CD4-positive, alpha-beta T cell treated with Interleukin-17A for 4 hours (primary cell): ENCODE results near the gene DBNDD1.
A peak's percentile ranks its signal among the peaks of the same experiment; 100 is the strongest.
"Not testable (repeated sequence)": the region's sequence is repeated elsewhere in the genome, so short reads cannot be mapped to it uniquely, and the experiment has no call there.

ENCODE experiments used
- DNase-seq: peaks from one replicate; pipeline ENCODE4 v3.0.0-alpha.2; 2020; ENCODE audit warnings: mixed read lengths

The DBNDD1 gene

DNA sequence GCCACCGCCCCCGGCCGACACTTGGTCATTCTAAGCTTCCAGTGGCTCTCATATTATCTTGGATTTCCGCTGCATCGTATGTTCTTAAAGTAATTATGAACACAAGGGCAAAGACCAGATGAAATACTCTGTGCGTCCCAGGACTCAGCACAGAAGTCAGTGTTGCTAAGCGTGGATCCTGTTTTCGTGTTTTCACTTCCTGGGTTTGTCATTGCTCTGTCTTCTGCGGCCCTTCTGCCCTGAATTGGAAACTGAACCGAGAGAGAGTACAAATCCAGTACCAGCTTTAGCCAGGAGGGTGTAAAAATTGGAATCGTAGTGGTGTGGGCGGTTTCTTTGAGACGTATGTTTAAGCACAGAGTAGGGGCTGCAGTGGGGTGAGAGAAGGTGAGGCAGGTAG lies 32.7 kb downstream of the DBNDD1 start:
- DNase-seq = no peak

DNA sequence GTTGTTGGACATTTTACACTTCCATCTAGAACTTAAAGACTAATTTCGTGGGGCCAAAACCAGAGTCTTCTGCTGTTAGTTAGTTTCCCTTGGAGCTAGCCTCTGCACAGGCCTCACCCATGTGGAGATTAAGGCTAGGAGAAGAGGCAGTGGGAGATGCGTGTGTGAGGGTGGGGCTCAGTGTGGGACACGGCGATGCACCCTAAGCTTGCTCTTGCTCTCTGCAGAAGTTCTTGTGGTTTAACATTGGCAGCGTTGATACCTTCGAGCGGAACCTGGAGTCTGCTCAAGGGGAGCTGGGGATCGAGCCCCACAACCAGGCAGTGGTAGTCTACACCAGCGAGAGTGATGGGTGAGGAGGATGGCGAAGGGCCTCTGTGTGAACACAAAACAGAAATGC lies 34.0 kb downstream of the DBNDD1 start:
- DNase-seq = no peak

DNA sequence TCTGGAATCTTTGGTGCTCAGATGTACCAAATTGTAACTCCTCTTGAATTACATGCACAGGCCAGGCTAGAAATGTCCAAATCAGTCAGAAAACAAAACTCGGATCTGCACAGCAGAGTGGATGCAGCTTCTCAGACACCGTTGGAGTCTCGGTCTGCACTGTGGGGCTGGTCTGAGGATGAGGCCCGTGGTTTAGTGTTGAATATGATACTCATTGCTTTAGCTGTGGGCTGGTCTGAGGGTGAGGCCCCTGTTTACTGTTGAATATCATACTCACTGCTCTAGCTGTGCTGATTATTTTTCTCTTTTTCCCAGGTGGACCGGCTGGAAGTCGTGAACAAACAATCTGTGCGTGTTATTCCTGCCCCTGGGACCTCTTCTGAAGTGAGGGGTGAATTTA lies 35.0 kb downstream of the DBNDD1 start:
- no peak for DNase-seq

DNA sequence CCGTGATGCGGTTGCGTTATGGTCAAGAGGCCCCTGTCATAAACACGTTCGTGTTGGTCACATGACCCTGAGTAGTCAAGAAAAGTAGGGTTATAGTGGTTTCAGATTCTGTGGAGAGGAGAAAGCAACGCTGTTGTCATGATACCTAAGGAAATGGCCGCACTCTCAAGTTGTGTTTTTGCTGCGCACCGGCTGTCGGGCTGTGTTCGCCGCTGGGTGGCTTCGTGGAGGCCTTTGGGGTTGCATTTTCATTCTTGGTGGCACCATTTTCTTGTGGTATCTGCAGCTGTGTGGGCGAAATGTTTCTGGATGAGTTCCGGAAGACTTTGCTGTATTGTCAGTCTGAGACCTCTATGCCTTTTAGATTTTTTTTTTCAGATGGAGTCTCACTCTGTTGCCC lies 35.7 kb downstream of the DBNDD1 start:
- no peak for DNase-seq

DNA sequence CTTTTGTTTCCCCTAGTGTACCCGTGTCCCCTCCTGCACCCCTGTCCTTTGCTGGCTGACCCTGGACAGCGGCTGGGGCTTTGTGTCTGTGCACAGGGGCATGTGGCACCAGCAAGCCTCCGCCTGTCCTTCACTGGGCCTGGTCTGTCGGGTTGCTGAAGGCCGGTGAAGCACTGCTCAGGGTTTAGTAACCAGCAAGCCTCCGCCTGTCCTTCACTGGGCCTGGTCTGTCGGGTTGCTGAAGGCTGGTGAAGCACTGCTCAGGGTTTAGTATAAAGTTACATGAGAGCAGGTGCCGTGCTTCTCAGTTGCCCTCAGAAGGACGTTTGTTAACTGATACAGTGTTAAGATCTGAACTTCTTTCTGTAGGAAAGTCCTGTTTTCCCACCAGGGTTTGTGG lies 36.9 kb downstream of the DBNDD1 start:
- no peak for DNase-seq

DNA sequence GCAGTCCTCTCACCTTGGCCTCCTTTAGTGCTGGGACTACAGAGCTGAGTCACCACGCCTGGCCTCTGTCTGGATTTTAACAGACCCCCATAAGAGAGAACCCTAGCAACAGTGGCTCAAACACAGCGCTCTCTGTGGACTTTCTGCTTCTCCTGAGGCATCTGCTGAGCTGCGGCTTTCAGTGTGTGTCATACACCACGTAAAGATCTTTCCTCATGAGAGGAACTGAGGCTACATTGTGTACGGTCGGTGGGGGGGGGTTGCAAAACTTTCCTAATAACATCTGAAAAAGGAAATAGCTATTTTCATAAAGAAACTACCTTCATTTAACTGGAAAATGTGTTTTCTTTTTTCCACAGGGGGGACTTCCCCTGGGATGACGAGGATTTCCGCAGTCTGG lies 37.8 kb downstream of the DBNDD1 start:
- no peak for DNase-seq

DNA sequence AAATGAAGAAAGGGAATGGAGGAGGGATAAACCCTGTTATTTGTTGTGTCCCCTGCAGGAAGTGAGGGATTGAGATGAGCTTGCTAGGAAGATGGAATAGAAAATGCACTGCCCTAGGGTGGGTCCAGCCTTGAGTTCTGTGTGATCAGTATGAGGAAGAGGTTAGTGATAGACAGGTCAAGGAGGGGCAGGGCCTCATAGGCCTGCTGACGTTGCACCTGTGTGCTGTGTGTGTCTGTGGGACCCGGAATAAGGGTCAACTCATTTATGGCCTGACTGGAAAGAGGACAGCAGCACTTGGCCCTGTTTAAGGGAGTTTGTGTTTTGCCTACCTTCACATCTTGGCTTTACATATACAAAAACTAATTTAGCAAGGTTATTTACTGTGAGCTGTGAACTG lies 44.4 kb downstream of the DBNDD1 start:
- no peak for DNase-seq

DNA sequence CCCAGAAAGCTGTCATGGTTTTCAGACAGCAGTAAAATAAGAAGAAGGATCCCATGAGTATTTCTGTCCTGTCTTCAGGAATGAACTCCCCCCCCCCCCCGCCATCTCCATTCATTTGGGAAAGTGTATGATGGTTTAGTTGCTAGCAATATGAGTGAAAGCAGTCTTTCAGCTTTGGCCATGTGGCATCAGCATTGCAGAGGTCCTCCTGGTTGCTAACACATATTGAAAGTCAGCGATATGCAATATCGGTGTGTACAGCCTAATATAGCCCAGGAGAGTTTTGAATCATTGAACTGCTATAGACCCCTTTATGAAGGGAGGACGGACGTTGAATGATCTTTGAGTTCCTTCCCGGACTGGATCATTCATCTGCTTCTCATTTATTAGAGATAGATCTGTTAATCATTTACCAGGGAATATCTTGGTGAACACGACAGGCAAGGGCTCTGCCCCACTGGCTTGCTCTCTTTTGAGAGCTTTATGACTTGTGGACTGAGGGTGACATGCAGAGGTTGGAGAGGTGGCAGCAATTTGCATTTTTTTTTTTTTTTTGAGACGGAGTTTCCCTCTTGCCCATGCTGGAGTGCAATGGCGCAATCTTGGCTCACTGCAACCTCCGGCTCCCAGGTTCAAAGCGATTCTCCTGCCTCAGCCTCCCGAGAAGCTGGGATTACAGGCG lies 45.5 kb downstream of the DBNDD1 start:
- no peak for DNase-seq

DNA sequence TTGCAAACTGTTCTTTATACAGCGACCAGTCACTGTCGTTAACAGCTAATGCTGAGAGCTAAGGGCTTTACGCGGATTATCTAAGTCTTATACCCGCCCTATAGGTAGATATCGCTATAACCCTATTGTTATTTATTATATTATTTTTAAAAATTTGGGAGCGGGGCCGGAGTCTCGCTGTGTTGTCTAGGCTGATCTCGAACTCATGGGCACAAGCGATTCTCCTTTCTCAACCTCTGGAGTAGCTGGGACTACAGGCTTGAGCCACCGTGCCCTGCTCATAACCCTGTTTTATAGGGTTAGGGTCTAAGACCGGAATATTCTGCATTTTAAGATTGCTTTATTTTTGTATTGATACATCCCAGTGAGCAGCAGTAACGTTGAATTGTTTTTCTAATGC lies 46.0 kb downstream of the DBNDD1 start:
- no peak for DNase-seq

DNA sequence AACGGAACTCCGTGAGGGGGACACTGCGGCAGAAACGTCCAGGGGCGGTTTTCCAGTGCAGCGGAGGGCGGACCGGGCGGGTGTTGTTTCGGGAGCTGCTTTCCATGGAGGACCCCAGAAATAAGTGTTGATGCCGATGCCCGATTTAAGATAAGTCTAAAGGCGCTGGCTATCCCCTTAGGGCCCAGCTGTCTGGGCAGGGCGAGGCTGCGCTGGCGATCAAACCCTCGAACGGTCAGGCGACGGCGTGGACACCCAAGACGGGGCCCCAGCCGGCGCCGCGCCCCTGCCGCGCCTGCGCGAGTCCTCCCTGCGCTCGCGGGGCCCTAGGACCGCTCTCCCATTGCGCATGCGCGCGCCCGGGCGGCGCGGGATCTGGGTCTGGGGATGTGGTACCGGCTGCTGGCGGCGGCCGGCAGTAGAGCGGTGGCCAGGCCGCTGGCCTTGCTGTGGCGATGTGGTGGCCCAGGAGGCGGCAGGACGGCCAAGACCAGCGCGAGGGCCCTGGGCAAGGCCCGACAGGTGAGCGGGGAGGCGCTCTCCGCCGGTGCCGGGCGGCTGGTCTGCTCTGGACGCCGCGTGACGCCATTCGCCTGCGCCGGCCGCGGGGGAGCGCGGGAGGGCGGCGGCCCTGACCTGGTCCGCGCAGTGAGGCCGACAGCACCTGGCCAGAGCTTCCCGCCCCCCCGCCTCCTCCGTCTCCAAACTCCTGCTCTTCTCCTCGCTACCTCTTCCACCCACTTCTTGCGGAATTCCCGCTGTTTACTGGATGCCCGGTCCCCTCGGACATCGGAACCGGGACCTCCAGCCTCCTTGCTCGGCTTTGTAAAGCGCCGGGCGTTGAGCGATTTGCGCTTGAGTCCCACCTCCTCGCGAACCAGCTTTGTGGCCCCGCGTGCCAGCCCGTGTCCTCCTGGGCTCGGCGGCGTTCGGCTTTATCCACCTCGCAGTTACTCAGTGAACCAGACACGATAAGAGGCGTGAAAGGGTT lies 46.7 kb downstream of the DBNDD1 start:
- peak; percentile 94 for DNase-seq

DNA sequence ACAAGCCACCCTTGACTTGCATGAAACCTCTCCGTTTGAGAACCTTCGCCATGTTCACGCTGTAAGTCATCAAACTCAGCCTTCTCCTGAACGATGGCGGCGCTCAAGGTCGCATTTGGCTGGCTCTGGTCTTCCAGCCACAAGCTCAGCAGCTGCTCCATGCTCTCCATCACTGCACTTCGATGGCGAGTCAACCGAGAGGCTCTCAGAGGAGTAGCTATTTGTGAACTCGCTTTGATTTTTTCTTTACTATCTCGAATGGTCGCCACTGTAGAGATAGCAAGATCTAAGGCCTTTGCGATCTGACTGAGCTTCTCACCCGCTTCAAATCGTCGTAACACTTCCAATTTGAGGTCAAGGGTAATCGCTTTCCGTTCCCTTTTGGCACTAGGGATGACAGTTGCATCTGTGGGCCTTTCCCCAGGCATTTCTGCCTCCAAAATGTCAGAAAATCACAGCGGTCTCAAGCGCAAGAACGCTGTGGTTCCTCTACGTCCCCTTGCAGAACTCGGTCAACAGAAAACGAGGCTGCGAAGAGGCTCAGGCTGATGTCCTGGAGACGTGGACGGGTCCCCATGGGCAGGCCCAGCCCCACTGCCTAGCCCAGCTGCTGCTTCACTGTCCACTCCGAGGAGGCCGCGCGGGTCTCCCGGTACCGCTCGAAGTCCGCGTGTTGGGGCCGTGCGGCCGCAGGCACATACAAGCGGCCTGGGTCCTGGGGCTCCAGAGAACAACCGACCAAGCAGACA lies 47.6 kb downstream of the DBNDD1 start:
- no peak for DNase-seq

DNA sequence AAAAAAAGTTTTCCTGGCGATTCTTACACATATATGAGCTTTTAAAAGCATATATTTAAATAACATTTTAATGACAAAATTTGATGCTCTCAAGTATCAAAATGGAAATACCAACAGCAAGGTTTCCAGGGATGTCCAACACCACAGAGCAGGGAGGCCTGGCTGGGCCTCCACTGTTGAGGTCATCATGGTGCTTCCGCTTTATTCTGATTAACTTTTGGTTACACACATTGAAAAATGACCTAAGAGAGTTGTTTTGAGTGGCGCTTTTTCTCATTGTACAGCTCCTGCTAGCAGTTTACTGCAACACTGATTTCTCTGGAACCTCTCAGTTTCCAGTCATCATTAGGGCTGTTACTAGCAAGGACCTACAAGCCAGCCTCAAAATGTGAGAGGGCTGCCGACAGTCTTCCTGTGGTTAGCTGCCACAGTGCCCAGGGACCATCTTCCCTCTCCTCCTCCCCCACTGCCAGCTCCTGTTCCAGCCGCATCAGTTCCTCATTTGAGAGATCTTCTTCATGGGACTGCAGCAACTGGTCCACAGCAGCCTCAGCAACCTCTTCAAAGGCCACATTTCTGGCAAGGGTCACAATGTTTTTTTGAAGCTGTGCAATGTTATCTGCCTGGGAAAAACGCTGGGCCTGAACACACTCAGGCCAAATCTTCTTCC lies 49.4 kb downstream of the DBNDD1 start:
- no peak for DNase-seq

DNA sequence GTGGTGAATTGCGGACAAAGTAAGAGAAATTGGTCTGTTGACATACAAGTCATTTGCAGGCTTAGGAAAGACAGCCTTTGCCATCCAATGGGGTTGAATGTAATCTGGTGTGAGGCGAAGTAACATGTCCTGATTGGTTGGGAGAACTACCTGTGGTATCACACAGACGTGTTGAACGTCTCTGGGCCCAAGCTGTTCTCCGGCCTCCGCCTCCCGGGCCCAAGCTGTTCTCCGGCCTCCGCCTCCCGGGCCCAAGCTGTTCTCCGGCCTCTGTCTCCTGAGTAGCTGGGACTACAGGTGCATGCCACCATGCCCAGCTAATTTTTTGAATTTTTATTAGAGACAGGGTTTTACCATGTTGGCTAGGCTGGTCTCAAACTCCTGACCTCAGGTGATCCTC lies 51.2 kb downstream of the DBNDD1 start:
- not testable (repeated sequence) for DNase-seq

DNA sequence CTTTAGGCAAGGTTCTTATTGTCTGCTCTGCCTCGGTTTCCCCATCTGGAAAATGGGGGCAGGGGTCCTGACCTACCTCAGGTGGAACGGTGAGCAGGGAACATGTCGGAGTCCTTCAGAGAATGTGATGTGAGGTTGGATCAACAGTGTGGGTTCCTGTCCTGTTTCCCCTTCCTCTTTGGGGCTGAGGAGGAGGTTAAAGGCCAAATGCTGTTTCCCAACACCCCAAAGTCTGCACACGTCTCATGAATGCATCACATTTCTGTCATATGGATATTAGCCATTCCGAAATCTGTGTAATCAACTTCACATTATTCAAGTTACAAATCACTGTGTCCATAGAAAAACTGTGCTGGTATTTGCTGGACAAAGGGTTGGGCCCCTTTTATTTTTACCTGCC lies 51.8 kb downstream of the DBNDD1 start:
- not testable (repeated sequence) for DNase-seq

DNA sequence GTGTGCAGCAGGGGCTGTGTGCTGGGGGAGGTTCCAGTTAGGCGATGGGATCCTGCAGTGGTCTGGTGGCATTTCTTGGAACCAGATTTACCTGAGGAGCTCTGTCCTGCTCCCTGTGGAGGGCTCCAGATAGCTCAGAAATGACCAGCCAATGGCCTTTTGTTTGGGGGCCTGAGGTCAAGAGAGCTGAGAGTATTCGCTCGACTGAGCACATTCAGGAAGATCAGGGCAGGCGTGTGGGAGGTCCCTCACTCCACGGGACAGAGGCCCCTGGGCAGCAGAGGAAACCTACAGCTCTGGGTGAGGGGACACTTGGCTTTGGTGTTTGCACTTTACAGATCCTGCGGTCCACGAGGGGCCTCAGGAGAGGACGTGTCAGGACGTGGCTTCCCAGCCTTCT lies 52.5 kb downstream of the DBNDD1 start:
- no peak for DNase-seq

DNA sequence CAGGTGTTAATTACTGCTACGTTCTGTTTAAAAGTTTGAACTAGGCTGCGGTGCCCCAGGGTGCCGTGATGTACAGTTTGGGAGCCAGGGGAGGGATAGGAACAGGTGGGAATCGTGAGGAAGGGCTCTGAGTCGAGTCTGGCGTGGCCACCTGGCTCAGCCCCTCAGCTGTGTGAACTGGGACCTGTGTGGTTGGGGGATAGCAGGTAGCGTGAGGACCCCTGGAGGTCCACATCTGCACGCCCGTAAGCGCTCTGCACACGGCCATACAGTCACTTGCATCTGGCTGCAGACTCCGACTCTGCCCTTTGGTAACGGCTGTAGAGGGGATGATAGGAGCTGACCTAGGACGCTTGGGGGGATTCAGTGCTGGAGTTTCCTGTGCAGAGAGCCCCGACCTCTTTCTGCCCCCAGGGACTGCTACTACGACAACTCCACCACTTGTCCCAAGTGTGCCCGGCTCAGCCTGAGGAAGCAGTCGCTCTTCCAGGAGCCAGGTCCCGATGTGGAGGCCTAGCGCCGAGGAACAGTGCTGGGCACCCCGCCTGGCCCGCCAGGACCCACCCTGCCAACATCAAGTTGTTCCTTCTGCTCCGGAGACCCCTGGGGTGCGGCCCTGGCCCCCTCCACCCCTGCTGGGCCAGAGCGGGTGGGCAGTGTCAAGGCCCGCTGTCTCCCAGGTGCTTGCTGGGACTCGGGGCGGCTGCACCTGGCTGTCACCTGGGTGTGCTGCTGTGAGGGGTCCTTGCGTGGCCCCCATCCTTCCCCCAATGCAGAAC lies 53.6 kb downstream of the DBNDD1 start:
- no peak for DNase-seq

DNA sequence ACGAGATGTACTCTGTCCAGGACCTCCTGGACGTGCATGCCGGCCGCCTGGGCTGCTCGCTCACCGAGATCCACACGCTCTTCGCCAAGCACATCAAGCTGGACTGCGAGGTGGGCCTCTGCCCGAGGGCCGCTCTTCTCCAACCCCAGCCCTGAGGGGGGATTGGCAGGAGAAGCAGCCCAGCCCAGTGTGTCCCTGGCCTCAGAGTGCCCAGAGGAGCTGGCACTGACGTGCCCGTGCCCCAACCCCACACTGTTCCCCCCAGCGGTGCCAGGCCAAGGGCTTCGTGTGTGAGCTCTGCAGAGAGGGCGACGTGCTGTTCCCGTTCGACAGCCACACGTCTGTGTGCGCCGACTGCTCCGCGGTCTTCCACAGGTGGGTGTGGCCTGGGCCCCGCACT lies 55.1 kb downstream of the DBNDD1 start:
- no peak for DNase-seq

DNA sequence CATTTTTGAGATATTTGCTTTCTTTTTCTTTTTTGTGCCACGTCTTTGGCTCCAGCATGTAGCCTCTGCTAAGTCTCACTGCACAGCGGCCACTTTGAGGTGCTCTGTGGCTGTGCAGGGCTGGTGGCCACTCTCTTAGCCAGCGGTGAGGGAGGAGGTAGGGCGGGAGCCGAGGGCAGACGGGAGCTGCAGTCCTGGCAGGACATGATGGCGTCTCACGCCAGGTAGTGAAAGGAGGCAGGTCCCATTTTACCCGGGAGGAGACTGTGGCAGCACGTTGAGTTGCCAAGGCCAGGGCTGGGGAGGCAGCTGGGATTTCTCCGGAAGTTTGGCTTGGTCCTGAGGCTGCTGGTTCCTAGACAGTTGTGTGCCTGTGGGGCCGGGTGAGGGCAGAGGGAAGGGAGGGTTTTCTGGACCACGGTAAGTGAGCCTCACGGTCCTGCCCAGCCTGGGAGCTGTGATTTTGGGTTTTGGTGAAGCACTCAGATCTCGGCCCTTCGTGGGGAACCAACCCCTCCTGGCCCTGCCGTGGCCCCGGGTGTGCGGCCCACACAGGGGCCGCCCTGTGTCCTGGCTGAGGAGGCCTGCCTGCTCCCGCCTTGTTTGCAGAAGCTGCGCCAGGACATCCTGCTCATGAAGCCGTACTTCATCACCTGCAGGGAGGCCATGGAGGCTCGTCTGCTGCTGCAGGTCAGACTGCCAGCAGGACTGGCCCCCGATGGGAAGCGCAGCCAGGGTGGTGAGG lies 56.3 kb downstream of the DBNDD1 start:
- DNase-seq = no peak

DNA sequence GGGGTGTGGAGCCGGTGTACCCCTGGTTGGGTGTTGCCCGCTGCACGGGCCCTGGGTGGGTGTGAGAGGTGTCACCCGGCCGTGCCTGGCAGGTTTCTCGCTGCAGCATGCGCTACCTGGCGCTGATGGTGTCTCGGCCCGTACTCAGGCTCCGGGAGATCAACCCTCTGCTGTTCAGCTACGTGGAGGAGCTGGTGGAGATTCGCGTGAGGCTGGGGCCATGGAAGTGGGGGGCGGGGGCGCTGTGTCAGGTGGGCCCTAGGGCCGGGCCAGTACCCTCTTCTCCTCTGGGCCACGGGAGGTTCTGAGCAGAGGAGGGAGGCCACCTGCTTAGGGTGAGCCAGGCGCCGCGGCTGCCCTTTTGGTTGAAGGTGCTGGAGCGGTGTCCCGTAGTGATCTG lies 57.3 kb downstream of the DBNDD1 start:
- DNase-seq = no peak

DNA sequence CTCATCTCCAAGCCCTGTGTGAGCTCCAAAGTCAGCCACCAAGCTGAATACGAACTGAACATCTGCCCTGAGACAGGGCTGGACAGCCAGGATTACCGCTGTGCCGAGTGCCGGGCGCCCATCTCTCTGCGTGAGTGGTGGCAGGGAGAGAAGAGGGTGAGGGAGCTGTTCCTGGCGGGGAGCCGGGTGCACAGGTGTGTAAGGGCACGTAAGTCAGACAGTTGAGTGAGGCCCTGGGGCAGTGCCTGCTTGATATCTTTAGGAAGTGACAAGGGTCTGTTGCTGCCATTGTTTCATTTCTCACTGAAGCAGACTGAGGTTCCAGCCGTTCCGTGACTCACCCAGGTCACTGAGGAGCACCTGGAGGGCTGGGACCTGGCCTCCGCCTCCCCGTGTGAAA lies 58.3 kb downstream of the DBNDD1 start:
- no peak for DNase-seq

DNA sequence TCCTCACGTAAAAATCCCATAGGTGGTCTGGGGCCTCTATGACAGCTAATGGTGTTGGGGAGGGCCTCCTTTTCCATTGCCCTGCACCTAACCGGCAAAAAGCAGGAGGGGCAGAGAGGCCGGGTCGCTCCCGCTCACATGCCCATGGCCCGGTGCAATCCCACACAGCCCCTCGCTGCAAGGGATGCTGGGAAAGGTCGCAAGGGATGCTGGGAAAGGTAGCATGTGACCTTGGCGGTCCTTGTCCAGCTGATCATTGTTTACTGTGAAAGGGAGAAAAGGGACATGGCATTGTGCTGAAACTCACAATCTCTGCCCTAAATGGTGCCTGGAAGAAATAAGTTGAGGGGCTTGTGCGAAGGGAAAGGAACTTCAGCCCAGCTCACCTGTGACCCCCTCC lies 60.7 kb downstream of the DBNDD1 start:
- DNase-seq = no peak
